HepG2 (cell line): Measurements from ENCODE around the gene B3GALNT2. TPM values are rescaled to one million over a fixed set of nuclear protein-coding genes. Genes with fewer than 3 reads are reported as not detected.
A peak's percentile ranks its signal among the peaks of the same experiment; 100 is the strongest.

ENCODE experiments used
- ARID5B ChIP-seq: IDR thresholded peaks from 2 replicates; pipeline ENCODE4 v1.4.0; 2020; ENCODE audit warnings: mild to moderate bottlenecking, missing genetic modification reagents
- BCL6 ChIP-seq: IDR thresholded peaks from 2 replicates; pipeline ENCODE4 v1.6.1; 2016; ENCODE audit warnings: missing genetic modification reagents, missing compliant biosample characterization
- CEBPG ChIP-seq: IDR thresholded peaks from 2 replicates; pipeline ENCODE4 v1.6.1; 2016
- HMGA1 ChIP-seq: sonication (generic); formaldehyde crosslinking; conservative IDR thresholded peaks from 2 replicates; pipeline ENCODE4 v1.4.0; 2020; ENCODE audit warnings: missing genetic modification reagents
- KAT2B ChIP-seq: fragments of 150-350 bp; IDR thresholded peaks from 2 replicates; pipeline ENCODE4 v1.6.1; 2014; ENCODE audit warnings: low read depth, low read length, borderline replicate concordance
- KDM1A ChIP-seq: IDR thresholded peaks from 2 replicates; pipeline ENCODE4 v1.6.1; 2016; ENCODE audit warnings: missing compliant biosample characterization
- KLF16 ChIP-seq, 2 experiments: sonication (generic) in 1 of 2; formaldehyde crosslinking in 1 of 2; IDR thresholded peaks; 2 replicates each; pipeline versions ENCODE4 v1.6.1 to v1.8.0; 2016 to 2023; ENCODE audit warnings: missing genetic modification reagents in 2 of 2, missing compliant biosample characterization in 1 of 2
- MAFG ChIP-seq: sonication (generic); formaldehyde crosslinking; IDR thresholded peaks from 2 replicates; pipeline ENCODE4 v1.5.1; 2020; ENCODE audit warnings: mild to moderate bottlenecking, missing genetic modification reagents
- PHF21A ChIP-seq: sonication (generic); formaldehyde crosslinking; IDR thresholded peaks from 2 replicates; pipeline ENCODE4 v1.5.0; 2020; ENCODE audit warnings: mild to moderate bottlenecking, missing genetic modification reagents
- RARA ChIP-seq: IDR thresholded peaks from 2 replicates; pipeline ENCODE4 v1.6.1; 2016; ENCODE audit warnings: missing genetic modification reagents, missing compliant biosample characterization
- RFX3 ChIP-seq: IDR thresholded peaks from 2 replicates; pipeline ENCODE4 v1.6.1; 2016; ENCODE audit warnings: missing biosample characterization, missing genetic modification reagents
- SRF ChIP-seq: IDR thresholded peaks from 2 replicates; pipeline ENCODE4 v1.6.1; 2011; ENCODE audit warnings: mild to moderate bottlenecking, low read depth, low read length, moderate library complexity
- ZGPAT ChIP-seq: IDR thresholded peaks from 2 replicates; pipeline ENCODE4 v1.6.1; 2016; ENCODE audit warnings: mild to moderate bottlenecking
- ZKSCAN1 ChIP-seq: fragments of 150-350 bp; IDR thresholded peaks from 2 replicates; pipeline ENCODE4 v1.6.1; 2014; ENCODE audit warnings: low read length
- ZNF121 ChIP-seq: sonication (generic); formaldehyde crosslinking; IDR thresholded peaks from 2 replicates; pipeline ENCODE4 v1.5.0; 2020; ENCODE audit warnings: mild to moderate bottlenecking, missing genetic modification reagents
- ZNF691 ChIP-seq: sonication (generic); formaldehyde crosslinking; IDR thresholded peaks from 2 replicates; pipeline ENCODE4 v1.4.0; 2020; ENCODE audit warnings: missing genetic modification reagents, low read depth, mild to moderate bottlenecking, borderline replicate concordance
- ZNF784 ChIP-seq: sonication (generic); formaldehyde crosslinking; IDR thresholded peaks from 2 replicates; pipeline ENCODE4 v1.5.1; 2020; ENCODE audit warnings: missing genetic modification reagents, mild to moderate bottlenecking, borderline replicate concordance
- ZNF816 ChIP-seq: sonication (generic); formaldehyde crosslinking; IDR thresholded peaks from 2 replicates; pipeline ENCODE4 v1.8.0; 2022; ENCODE audit warnings: missing genetic modification reagents, mild to moderate bottlenecking, borderline replicate concordance
- polyA plus RNA-seq, 8 experiments: library from polyadenylated mRNA; depleted of rRNA in 3 of 8; stranded (reverse) in 7 of 8; unstranded in 1 of 8; fragments of >200 nt; fragmentation: Illumina TruSeq in 4 of 8; extraction: Trizol in 4 of 8; gene quantifications; 2 replicates each; pipeline versions ENCODE4 v1.2.1 to v1.2.3, GENCODE V29; 2011 to 2016; ENCODE audit warnings: low read depth in 4 of 8, missing spikeins in 1 of 8, mixed read lengths in 1 of 8; ENCODE audit not compliant: insufficient read depth in 1 of 8
- total RNA-seq, 5 experiments: library from RNA; depleted of rRNA; stranded (reverse); fragments of >200 nt; fragmentation: Illumina TruSeq; extraction: Trizol; gene quantifications; 2 replicates each; pipeline ENCODE4 v1.2.3, GENCODE V29; 2016; ENCODE audit warnings: low read depth in 1 of 5

B3GALNT2 gene
- total and polyA plus RNA-seq, 2 of the 13 experiments (the other 11 are each of a cell fraction or from before 2014, with no cell fraction given): 16.5 to 28.9 TPM

GRCh38 chr1:235409042-235409820 is 95.0 kb downstream of the B3GALNT2 start (continued):
- TF ChIP-seq ZNF691 (CRISPR knock-in tag) (no peak), SRF (peak; percentile 72), KAT2B (peak; percentile 79), ZGPAT (CRISPR knock-in tag) (peak; percentile 86), MAFG (no peak), RFX3 (no peak), ZKSCAN1 (no peak), KDM1A (CRISPR knock-in tag) (no peak), PHF21A (CRISPR knock-in tag) (peak; percentile 68; the same call in 1 of the 2 replicates), ZNF816 (CRISPR knock-in tag) (peak; percentile 46; the same call in 1 of the 2 replicates), KLF16 (CRISPR knock-in tag; IDR thresholded peaks at IDR 0.05) (peak in 1 of 2 experiments; percentile 86; a peak in 2 of 4 replicates), ZNF784 (no peak), RARA (peak; percentile 93), ARID5B (CRISPR knock-in tag) (peak; percentile 90), ZNF121 (0 out of 2 replicates have a peak, but pooled peaks have one; percentile 8), HMGA1 (CRISPR knock-in tag) (no peak), CEBPG (CRISPR knock-in tag) (peak; percentile 83), BCL6 (CRISPR knock-in tag) (peak; percentile 95)
